ENCODE results near the gene ZSCAN5A.
"Not testable (repeated sequence)": the region's sequence is repeated elsewhere in the genome, so short reads cannot be mapped to it uniquely, and the experiment has no call there.

ZSCAN5A gene

DNA sequence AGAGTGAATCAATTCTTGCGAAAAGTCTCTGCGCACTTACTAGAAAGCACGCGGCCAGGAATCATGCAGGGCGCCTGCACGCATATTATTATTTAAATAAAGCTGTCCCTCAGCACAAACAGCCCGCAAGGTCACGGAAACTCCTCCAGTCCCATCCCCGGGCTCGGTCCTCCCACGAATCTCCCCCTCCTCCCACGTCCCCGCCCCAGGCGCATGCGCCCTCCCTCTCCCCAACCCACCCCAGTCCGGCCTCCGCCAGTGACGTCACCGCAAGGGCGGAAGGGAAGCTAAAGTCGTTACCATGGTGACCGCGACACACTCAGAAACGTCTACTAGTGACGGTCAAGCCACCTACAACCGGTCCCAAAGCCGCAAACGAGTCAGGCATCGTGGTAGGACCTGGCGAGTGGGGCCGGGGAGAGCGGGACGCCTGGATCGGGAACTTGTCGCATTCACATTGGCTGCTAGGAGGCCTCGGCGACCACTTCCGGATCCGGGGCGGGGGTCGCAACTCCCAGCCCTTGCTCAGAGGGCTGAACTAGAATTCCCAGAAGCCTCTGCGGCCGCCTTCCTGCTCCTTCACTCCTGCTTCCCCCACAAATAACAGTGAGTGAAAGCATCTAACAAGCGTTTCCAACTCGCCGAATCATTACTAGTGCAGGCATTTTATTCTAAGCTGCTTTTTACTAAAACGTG lies at the start of gene ZSCAN5A:
Gene ZSCAN5A (minus strand): TSS at position 459 of the 696 bp plus-strand sequence. CDS start 89,793 bp downstream, outside the sequence.
- H3K9ac ChIP-seq (ENCODE audit: low read depth, low read length), result peak within 1 kb of the TSS; percentile 59
- no peaks in the 10 kb centered on the region for H3K4me1 ChIP-seq (ENCODE audit: insufficient read depth, low read length)
- H3K9me3 ChIP-seq (ENCODE audit: control insufficient read depth, insufficient read depth, low read length), result no peaks in the 10 kb centered on the region
- no peaks in the 10 kb centered on the region for H3K36me3 ChIP-seq (ENCODE audit: insufficient read depth, low read length)

GRCh38 chr19:56360841-56361240 lies 46.2 kb upstream of the ZSCAN5A start:
- Histone ChIP-seq H3K36me3 (ENCODE audit: insufficient read depth, low read length) (no peaks in the 10 kb centered on the region; the same call in 1 of the 2 replicates), H3K4me1 (ENCODE audit: insufficient read depth, low read length) (no peaks in the 10 kb centered on the region), H3K9ac (ENCODE audit: low read depth, low read length) (no peak overlapping the region), H3K9me3 (ENCODE audit: control insufficient read depth, insufficient read depth, low read length) (no peaks in the 10 kb centered on the region; the same call in 1 of the 2 replicates)

- H3K9ac ChIP-seq (ENCODE audit: low read depth, low read length), result no peak overlapping the region
- no peaks in the 10 kb centered on the region for H3K9me3 ChIP-seq (ENCODE audit: control insufficient read depth, insufficient read depth, low read length)
- no peaks in the 10 kb centered on the region for H3K4me1 ChIP-seq (ENCODE audit: insufficient read depth, low read length)
- no peaks in the 10 kb centered on the region; the same call in 1 of the 2 replicates for H3K36me3 ChIP-seq (ENCODE audit: insufficient read depth, low read length)
Observed at GRCh38 chr19:56356944-56357343, 42.3 kb upstream of the ZSCAN5A start.

DNA sequence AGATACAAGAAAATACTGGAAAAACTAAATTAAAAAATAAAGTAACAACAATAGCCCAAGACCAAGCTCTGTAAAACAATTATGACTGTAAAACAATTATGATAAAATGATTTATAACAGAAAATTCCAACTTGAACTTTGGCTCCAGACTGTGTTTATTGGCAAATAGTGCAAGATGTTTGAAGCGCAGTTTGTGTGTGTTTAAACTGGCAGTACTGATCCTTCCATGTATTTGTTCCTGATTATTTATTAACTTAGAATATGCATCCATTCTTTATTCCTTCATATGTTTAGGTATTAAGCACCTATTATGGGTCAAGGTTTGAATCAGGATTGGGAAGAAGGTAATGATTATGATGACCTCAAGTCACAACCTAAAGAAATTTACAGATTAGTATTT lies 40.9 kb upstream of the ZSCAN5A start:
- H3K9ac ChIP-seq (ENCODE audit: low read depth, low read length), result no peak overlapping the region
- H3K36me3 ChIP-seq (ENCODE audit: insufficient read depth, low read length), result no peaks in the 10 kb centered on the region
- H3K9me3 ChIP-seq (ENCODE audit: control insufficient read depth, insufficient read depth, low read length), result no peaks in the 10 kb centered on the region
- H3K4me1 ChIP-seq (ENCODE audit: insufficient read depth, low read length), result no peaks in the 10 kb centered on the region; the same call in 1 of the 2 replicates

- no peaks in the 10 kb centered on the region; the same call in 1 of the 2 replicates for H3K9me3 ChIP-seq (ENCODE audit: control insufficient read depth, insufficient read depth, low read length)
- H3K9ac ChIP-seq (ENCODE audit: low read depth, low read length), result no peak overlapping the region
- H3K36me3 ChIP-seq (ENCODE audit: insufficient read depth, low read length), result no peaks in the 10 kb centered on the region
- peaks cover 3% of the 10 kb centered on the region for H3K4me1 ChIP-seq (ENCODE audit: insufficient read depth, low read length)
Observed at GRCh38 chr19:56351208-56351607, 36.6 kb upstream of the ZSCAN5A start.

DNA sequence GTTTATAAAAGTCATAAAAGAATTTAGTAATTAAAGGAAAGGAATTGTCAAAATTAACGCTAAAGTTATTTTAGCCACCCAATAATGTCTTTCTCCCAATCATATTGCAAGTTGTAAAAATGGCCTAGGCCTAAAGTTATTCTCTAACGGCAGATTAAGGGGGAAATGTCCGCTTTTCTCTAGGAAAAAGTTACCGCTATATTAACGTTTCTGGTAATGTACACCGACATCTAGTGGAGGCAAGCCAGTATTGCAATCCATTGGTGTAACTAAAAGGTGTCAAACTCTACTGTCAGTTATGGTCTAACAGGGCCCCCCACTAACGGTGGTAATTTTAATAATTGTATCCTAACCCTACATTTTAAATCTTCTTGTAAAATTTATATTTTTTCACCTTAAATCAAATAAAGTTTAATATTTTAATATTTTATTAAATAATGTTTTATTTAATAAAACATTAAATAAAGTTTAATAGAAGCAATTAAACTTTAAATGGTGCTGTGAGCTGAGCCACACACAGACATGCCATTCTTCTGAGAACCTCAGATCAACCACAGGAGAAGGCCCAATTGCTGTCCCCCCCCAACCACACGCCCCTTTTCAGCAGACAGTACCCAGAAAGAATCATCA lies 35.9 kb upstream of the ZSCAN5A start:
- no peaks in the 10 kb centered on the region for H3K36me3 ChIP-seq (ENCODE audit: insufficient read depth, low read length)
- no peaks in the 10 kb centered on the region; the same call in 1 of the 2 replicates for H3K9me3 ChIP-seq (ENCODE audit: control insufficient read depth, insufficient read depth, low read length)
- peaks cover 6% of the 10 kb centered on the region for H3K4me1 ChIP-seq (ENCODE audit: insufficient read depth, low read length)
- no peak overlapping the region for H3K9ac ChIP-seq (ENCODE audit: low read depth, low read length)

DNA sequence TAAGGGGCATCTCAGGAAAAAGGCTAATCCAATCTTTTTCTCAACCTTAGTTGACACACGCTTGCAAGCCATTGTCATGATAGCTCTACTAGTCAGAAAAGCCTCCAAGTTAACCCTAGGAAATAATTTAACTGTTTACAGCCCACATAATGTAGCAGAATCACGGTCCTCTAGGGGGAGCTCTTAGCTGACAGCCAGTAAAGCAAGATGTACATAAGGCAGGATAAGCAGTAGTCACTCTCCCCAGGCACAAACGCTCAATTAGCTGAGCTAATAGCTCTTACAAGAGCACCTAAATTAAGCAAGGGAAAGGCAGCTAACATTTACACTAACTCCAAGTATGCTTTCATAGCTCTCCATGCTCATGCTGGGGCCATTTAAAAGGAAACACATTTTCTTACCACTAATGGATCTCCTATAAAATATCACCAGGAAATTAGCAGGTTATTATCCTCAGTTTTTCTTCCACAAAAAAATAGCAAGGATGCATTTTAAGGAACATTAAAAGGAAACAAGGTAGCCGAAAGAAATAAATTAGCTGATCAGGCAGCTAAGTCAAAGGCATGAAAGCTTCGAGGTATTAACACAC lies 33.7 kb upstream of the ZSCAN5A start:
- Histone ChIP-seq H3K36me3 (ENCODE audit: insufficient read depth, low read length) (no peaks in the 10 kb centered on the region), H3K4me1 (ENCODE audit: insufficient read depth, low read length) (peaks cover 6% of the 10 kb centered on the region), H3K9ac (ENCODE audit: low read depth, low read length) (no peak overlapping the region), H3K9me3 (ENCODE audit: control insufficient read depth, insufficient read depth, low read length) (peaks cover 2% of the 10 kb centered on the region; the same call in 1 of the 2 replicates)

DNA sequence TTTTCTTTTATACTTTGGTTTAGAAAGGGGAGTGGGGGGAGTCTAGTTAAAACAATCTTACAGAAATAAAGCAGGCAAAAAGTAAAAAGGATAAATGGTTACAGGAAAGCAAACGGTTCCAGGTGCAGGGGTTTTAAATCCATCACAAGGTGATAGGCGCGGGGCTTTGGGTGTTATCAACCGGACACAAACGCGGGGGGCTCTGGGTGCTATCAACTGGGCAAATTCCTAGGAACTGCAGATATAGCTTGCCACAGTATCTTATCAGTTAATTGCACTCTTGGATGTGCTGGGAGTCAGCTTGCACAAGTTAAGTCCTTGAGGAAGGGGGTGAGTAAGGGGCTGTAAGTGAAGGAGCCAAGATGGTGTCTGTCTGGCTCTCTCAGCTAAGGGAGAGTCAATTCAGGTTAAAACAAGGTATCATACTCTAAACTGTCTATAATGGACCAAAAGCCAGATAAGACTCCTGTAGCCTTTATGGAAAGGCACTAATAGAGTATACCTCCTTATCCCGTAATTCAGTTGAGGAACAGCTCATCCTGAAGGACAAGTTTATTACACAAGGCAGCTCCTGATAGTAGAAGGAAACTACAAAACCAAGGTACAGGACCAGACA lies 32.6 kb upstream of the ZSCAN5A start:
- no peak overlapping the region for H3K9ac ChIP-seq (ENCODE audit: low read depth, low read length)
- H3K4me1 ChIP-seq (ENCODE audit: insufficient read depth, low read length), result peaks cover 6% of the 10 kb centered on the region
- H3K36me3 ChIP-seq (ENCODE audit: insufficient read depth, low read length), result no peaks in the 10 kb centered on the region
- H3K9me3 ChIP-seq (ENCODE audit: control insufficient read depth, insufficient read depth, low read length), result peaks cover 12% of the 10 kb centered on the region

- peaks cover 4% of the 10 kb centered on the region; the same call in 1 of the 2 replicates for H3K4me1 ChIP-seq (ENCODE audit: insufficient read depth, low read length)
- peaks cover 22% of the 10 kb centered on the region for H3K9me3 ChIP-seq (ENCODE audit: control insufficient read depth, insufficient read depth, low read length)
- no peak overlapping the region for H3K9ac ChIP-seq (ENCODE audit: low read depth, low read length)
- no peaks in the 10 kb centered on the region for H3K36me3 ChIP-seq (ENCODE audit: insufficient read depth, low read length)
Observed at GRCh38 chr19:56341948-56342347, 27.3 kb upstream of the ZSCAN5A start.

DNA sequence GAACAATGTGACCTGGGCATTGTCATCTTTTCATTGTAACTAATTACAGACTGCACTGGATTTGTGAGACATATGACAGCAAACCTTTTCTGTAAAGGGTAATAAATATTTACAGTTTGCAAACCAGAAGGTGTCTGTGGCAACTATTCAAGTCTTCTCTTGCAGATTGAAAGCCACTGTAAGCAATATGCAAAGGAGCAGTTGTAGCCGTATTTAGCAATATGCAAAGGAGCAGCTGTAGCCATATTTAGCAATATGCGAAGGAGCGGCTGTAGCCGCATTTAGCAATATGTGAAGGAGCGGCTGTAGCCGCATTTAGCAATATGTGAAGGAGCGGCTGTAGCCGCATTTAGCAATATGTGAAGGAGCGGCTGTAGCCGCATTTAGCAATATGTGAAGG lies 24.4 kb upstream of the ZSCAN5A start:
- not testable (repeated sequence) for H3K36me3 ChIP-seq (ENCODE audit: insufficient read depth, low read length); H3K9ac ChIP-seq (ENCODE audit: low read depth, low read length); H3K4me1 ChIP-seq (ENCODE audit: insufficient read depth, low read length)
- peaks cover 22% of the 10 kb centered on the region for H3K9me3 ChIP-seq (ENCODE audit: control insufficient read depth, insufficient read depth, low read length)

DNA sequence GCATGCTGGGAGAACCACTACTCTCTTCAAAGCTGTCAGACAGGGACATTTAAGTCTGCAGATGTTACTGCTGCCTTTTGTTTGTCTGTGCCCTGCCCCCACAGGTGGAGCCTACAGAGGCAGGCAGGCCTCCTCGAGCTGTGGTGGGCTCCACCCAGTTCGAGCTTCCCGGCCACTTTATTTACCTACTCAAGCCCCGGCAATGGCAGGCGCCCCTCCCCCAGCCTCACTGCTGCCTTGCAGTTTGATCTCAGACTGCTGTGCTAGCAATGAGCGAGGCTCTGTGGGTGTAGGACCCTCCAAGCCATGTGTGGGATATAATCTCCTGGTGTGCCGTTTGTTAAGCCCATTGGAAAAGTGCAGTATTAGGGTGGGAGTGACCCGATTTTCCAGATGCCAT lies 22.4 kb upstream of the ZSCAN5A start:
- H3K9me3 ChIP-seq (ENCODE audit: control insufficient read depth, insufficient read depth, low read length); H3K36me3 ChIP-seq (ENCODE audit: insufficient read depth, low read length): not testable (repeated sequence)

DNA sequence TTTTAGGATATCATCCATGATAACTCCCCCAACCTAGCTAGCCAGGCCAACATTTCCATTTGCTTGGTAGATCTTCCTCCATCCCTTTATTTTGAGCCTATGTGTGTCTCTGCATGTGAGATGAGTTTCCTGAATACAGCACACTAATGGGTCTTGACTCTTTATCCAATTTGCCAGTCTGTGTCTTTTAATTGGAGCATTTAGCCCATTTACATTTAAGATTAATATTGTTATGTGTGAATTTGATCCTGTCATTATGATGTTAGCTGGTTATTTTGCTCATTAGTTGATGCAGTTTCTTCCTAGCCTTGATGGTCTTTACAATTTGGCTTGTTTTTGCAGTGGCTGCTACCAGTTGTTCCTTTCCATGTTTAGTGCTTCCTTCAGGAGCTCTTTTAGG lies 20.7 kb upstream of the ZSCAN5A start:
- H3K9ac ChIP-seq (ENCODE audit: low read depth, low read length); H3K4me1 ChIP-seq (ENCODE audit: insufficient read depth, low read length); H3K36me3 ChIP-seq (ENCODE audit: insufficient read depth, low read length); H3K9me3 ChIP-seq (ENCODE audit: control insufficient read depth, insufficient read depth, low read length): not testable (repeated sequence)

More for the DNA sequence above, 22.4 kb upstream of the ZSCAN5A start:
- H3K9ac ChIP-seq (ENCODE audit: low read depth, low read length); H3K4me1 ChIP-seq (ENCODE audit: insufficient read depth, low read length): not testable (repeated sequence)

GRCh38 chr19:56333506-56333905 lies 18.9 kb upstream of the ZSCAN5A start:
- Histone ChIP-seq H3K4me1 (ENCODE audit: insufficient read depth, low read length) (no peaks in the 10 kb centered on the region), H3K36me3 (ENCODE audit: insufficient read depth, low read length) (no peaks in the 10 kb centered on the region), H3K9me3 (ENCODE audit: control insufficient read depth, insufficient read depth, low read length) (0 out of 2 replicates have a peak, but pooled peaks cover 2% of the 10 kb centered on the region)

DNA sequence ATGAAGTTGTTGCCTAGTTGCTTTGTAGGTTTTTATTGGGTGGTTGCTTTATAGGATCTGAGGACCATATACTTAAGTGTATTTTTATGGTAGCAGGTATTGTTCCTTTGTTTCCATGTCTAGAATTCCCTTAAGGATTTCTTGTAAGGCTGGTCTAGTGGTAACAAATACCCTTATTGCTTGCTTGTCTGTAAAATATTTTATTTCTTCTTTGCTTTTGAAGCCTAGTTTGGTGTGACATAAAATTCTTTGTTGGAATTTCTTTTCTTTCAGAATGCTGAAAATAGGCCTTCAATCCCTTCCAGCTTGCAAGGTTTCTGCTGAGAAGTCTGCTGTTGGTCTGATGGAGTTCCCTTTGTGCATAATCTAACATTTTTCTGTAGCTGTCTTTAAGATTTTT lies 18.1 kb upstream of the ZSCAN5A start:
- Histone ChIP-seq H3K9me3 (ENCODE audit: control insufficient read depth, insufficient read depth, low read length) (no peaks in the 10 kb centered on the region), H3K4me1 (ENCODE audit: insufficient read depth, low read length) (no peaks in the 10 kb centered on the region), H3K36me3 (ENCODE audit: insufficient read depth, low read length) (no peaks in the 10 kb centered on the region), H3K9ac (ENCODE audit: low read depth, low read length) (no peak overlapping the region)

More at GRCh38 chr19:56333506-56333905, 18.9 kb upstream of the ZSCAN5A start:
- no peak overlapping the region for H3K9ac ChIP-seq (ENCODE audit: low read depth, low read length)

All from ES-I3 (cell line).